ENCODE results near the gene BPI. TPM values are rescaled to one million over a fixed set of nuclear protein-coding genes. Genes with fewer than 3 reads are reported as not detected.

The BPI gene
- total RNA-seq, 1 experiment from 2014 or later, result not detected

DNA sequence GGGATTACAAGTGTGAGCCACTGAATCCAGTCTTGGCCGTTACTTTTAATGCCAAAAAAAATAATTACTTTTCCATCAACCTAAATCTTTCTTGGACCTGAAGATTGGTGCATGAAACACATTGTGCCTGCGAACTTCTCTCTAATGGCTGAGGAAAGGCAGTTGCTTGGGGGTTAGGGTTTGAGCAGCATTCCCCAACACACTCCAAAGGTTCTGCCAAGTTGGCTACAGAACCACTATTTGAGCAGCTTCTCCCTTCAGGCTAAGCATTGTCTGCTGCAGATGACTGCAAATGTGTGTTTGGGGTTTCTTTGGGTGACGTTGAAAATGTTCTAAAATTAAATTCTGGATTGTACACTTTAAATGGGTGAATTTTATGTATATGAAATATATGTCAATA, 36.0 kb downstream of the BPI start:
- Mint-ChIP-seq H3K27me3 (ENCODE audit: insufficient read depth, unreplicated experiment) (peaks cover 19% of the 10 kb centered on the region), H3K27ac (ENCODE audit: low read depth, unreplicated experiment) (no peak overlapping the region), H3K4me3 (ENCODE audit: unreplicated experiment) (no peak overlapping the region), H3K9me3 (ENCODE audit: unreplicated experiment) (no peaks in the 10 kb centered on the region), H3K36me3 (ENCODE audit: insufficient read depth, unreplicated experiment) (no peaks in the 10 kb centered on the region), H3K4me1 (ENCODE audit: insufficient read depth, unreplicated experiment) (no peaks in the 10 kb centered on the region)
- TF ChIP-seq, protein P1, sequence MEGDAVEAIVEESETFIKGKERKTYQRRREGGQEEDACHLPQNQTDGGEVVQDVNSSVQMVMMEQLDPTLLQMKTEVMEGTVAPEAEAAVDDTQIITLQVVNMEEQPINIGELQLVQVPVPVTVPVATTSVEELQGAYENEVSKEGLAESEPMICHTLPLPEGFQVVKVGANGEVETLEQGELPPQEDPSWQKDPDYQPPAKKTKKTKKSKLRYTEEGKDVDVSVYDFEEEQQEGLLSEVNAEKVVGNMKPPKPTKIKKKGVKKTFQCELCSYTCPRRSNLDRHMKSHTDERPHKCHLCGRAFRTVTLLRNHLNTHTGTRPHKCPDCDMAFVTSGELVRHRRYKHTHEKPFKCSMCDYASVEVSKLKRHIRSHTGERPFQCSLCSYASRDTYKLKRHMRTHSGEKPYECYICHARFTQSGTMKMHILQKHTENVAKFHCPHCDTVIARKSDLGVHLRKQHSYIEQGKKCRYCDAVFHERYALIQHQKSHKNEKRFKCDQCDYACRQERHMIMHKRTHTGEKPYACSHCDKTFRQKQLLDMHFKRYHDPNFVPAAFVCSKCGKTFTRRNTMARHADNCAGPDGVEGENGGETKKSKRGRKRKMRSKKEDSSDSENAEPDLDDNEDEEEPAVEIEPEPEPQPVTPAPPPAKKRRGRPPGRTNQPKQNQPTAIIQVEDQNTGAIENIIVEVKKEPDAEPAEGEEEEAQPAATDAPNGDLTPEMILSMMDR (IDR thresholded peaks at IDR 0.05; ENCODE audit: unreplicated experiment), result no peak
- BruUV-seq (replicated peaks), result no TSS peak
- intact Hi-C loops (cut with micrococcal nuclease), result loop anchor here (1.0 kb wide), 1 partner anchor 68 kb away; no protein-coding TSS in a partner anchor
- POLR2A ChIA-PET, result no interaction called here
- DNase-seq (ENCODE audit: unreplicated experiment), result no peak
- CTCF ChIA-PET, result interaction anchor here (0.6 to 3.9 kb wide), 8 partner anchors 8 to 73 kb away, joined by 3 to 14 read pairs (median 4); no protein-coding TSS in a partner anchor

GRCh38 chr20:38340693-38341092, 36.7 kb downstream of the BPI start:
- ChIA-PET POLR2A (no interaction called here), CTCF (interaction anchor here (0.6 to 3.9 kb wide), 4 partner anchors 11 to 257 kb away, joined by 3 to 14 read pairs (median 4); no protein-coding TSS in a partner anchor)
- Mint-ChIP-seq H3K4me1 (ENCODE audit: insufficient read depth, unreplicated experiment) (no peaks in the 10 kb centered on the region), H3K36me3 (ENCODE audit: insufficient read depth, unreplicated experiment) (no peaks in the 10 kb centered on the region), H3K27ac (ENCODE audit: low read depth, unreplicated experiment) (no peak overlapping the region), H3K9me3 (ENCODE audit: unreplicated experiment) (no peaks in the 10 kb centered on the region), H3K4me3 (ENCODE audit: unreplicated experiment) (no peak overlapping the region), H3K27me3 (ENCODE audit: insufficient read depth, unreplicated experiment) (peaks cover 19% of the 10 kb centered on the region)
- BruUV-seq (replicated peaks), result no TSS peak
- DNase-seq (ENCODE audit: unreplicated experiment), result no peak
- TF ChIP-seq, protein P1 (IDR thresholded peaks at IDR 0.05; ENCODE audit: unreplicated experiment), result no peak
- intact Hi-C loops (cut with micrococcal nuclease), result no loop called here

DNA sequence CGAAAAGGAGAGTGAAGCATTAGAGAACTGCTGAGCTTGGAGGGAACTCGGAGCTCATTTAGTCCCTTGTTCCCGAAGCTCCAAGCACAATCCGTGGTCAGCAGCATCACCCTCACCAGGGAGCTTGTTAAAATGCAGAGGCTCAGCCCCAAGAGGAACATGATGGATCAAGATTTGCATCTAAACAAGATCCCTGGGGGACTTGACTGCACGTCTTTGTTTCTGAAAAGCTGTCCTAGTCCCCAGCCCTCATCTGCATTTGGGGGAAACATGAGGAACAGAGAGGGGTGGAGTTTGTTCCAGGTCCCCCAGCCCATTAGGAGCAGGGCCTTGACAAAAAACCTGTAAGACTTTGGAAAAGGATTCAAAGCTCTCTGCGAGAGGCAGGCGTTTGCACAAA, 38.3 kb downstream of the BPI start:
- H3K27ac Mint-ChIP-seq (ENCODE audit: low read depth, unreplicated experiment), result no peak overlapping the region
- ChIA-PET CTCF (interaction anchor here (0.5 to 1.1 kb wide), 3 partner anchors 13 to 728 kb away, joined by 3 read pairs; no protein-coding TSS in a partner anchor), POLR2A (no interaction called here)
- TF ChIP-seq, protein P1 (IDR thresholded peaks at IDR 0.05; ENCODE audit: unreplicated experiment), result no peak
- BruUV-seq (replicated peaks), result no TSS peak
- peaks cover 10% of the 10 kb centered on the region for H3K27me3 Mint-ChIP-seq (ENCODE audit: insufficient read depth, unreplicated experiment)
- DNase-seq (ENCODE audit: unreplicated experiment), result no peak
- no peaks in the 10 kb centered on the region for H3K4me1 Mint-ChIP-seq (ENCODE audit: insufficient read depth, unreplicated experiment)
- intact Hi-C loops (cut with micrococcal nuclease), result no loop called here
- H3K36me3 Mint-ChIP-seq (ENCODE audit: insufficient read depth, unreplicated experiment), result no peaks in the 10 kb centered on the region
- H3K4me3 Mint-ChIP-seq (ENCODE audit: unreplicated experiment), result no peak overlapping the region
- H3K9me3 Mint-ChIP-seq (ENCODE audit: unreplicated experiment), result no peaks in the 10 kb centered on the region

- H3K27ac Mint-ChIP-seq (ENCODE audit: low read depth, unreplicated experiment), result no peak overlapping the region
- TF ChIP-seq, protein P1 (IDR thresholded peaks at IDR 0.05; ENCODE audit: unreplicated experiment), result no peak
- H3K27me3 Mint-ChIP-seq (ENCODE audit: insufficient read depth, unreplicated experiment), result peaks cover 10% of the 10 kb centered on the region
- ChIA-PET POLR2A (no interaction called here), CTCF (interaction anchor here (1.1 kb wide), 2 partner anchors 12 to 14 kb away, joined by 3 read pairs; no protein-coding TSS in a partner anchor)
- intact Hi-C loops (cut with micrococcal nuclease), result no loop called here
- no peak for DNase-seq (ENCODE audit: unreplicated experiment)
- no peaks in the 10 kb centered on the region for H3K4me1 Mint-ChIP-seq (ENCODE audit: insufficient read depth, unreplicated experiment)
- H3K9me3 Mint-ChIP-seq (ENCODE audit: unreplicated experiment), result no peaks in the 10 kb centered on the region
- no TSS peak for BruUV-seq (replicated peaks)
- no peak overlapping the region for H3K4me3 Mint-ChIP-seq (ENCODE audit: unreplicated experiment)
- H3K36me3 Mint-ChIP-seq (ENCODE audit: insufficient read depth, unreplicated experiment), result no peaks in the 10 kb centered on the region
Observed at GRCh38 chr20:38342713-38343310, 38.9 kb downstream of the BPI start.
